ENCODE data around the gene TCF4.

Gene TCF4

GRCh38 chr18:55262021-55262560, 325.9 kb downstream of the TCF4 start:
- no peak for DNase-seq (ENCODE audit: low read depth in 2 of 2)

GRCh38 chr18:55261253-55261652, 326.7 kb downstream of the TCF4 start:
- no peak for DNase-seq (ENCODE audit: low read depth in 2 of 2)

- no peak for DNase-seq (ENCODE audit: low read depth in 2 of 2)
Observed at GRCh38 chr18:55258088-55258487, 329.9 kb downstream of the TCF4 start.

GRCh38 chr18:55256929-55257289, 331.1 kb downstream of the TCF4 start:
- DNase-seq (ENCODE audit: low read depth in 2 of 2): no peak

GRCh38 chr18:55256226-55256928, 331.6 kb downstream of the TCF4 start:
- peak; percentile 58 to 62 for DNase-seq (ENCODE audit: low read depth in 2 of 2)

GRCh38 chr18:55253814-55254213, 334.2 kb downstream of the TCF4 start:
- DNase-seq (ENCODE audit: low read depth in 2 of 2): no peak

GRCh38 chr18:55252901-55253300, 335.1 kb downstream of the TCF4 start:
- DNase-seq (ENCODE audit: low read depth in 2 of 2): no peak

GRCh38 chr18:55252053-55252675, 335.8 kb downstream of the TCF4 start:
- DNase-seq (ENCODE audit: low read depth in 2 of 2): no peak

- peak; percentile 57 for DNase-seq (ENCODE audit: low read depth in 2 of 2)
Observed at GRCh38 chr18:55251254-55251971, 336.6 kb downstream of the TCF4 start.

- no peak for DNase-seq (ENCODE audit: low read depth in 2 of 2)
Observed at GRCh38 chr18:55250768-55251173, 337.2 kb downstream of the TCF4 start.

GRCh38 chr18:55249550-55249949, 338.4 kb downstream of the TCF4 start:
- no peak for DNase-seq (ENCODE audit: low read depth in 2 of 2)

- no peak for DNase-seq (ENCODE audit: low read depth in 2 of 2)
Observed at GRCh38 chr18:55248495-55248894, 339.5 kb downstream of the TCF4 start.

- no peak for DNase-seq (ENCODE audit: low read depth in 2 of 2)
Observed at GRCh38 chr18:55247032-55247431, 341.0 kb downstream of the TCF4 start.

- no peak for DNase-seq (ENCODE audit: low read depth in 2 of 2)
Observed at GRCh38 chr18:55246278-55246677, 341.7 kb downstream of the TCF4 start.

- no peak for DNase-seq (ENCODE audit: low read depth in 2 of 2)
Observed at GRCh38 chr18:55245211-55245614, 342.8 kb downstream of the TCF4 start.

- DNase-seq (ENCODE audit: low read depth in 2 of 2): no peak
Observed at GRCh38 chr18:55244546-55244945, 343.4 kb downstream of the TCF4 start.

GRCh38 chr18:55243857-55244256, 344.1 kb downstream of the TCF4 start:
- DNase-seq (ENCODE audit: low read depth in 2 of 2): peak; percentile 56 to 59

GRCh38 chr18:55243255-55243654, 344.7 kb downstream of the TCF4 start:
- no peak for DNase-seq (ENCODE audit: low read depth in 2 of 2)

- DNase-seq (ENCODE audit: low read depth in 2 of 2): no peak
Observed at GRCh38 chr18:55240978-55241377, 347.0 kb downstream of the TCF4 start.

- no peak for DNase-seq (ENCODE audit: low read depth in 2 of 2)
Observed at GRCh38 chr18:55239740-55240139, 348.3 kb downstream of the TCF4 start.

GRCh38 chr18:55237660-55238059, 350.3 kb downstream of the TCF4 start:
- DNase-seq (ENCODE audit: low read depth in 2 of 2): no peak

GRCh38 chr18:55236150-55236931, 351.7 kb downstream of the TCF4 start:
- peak in 1 of 2 experiments; percentile 46 for DNase-seq (ENCODE audit: low read depth in 2 of 2)
